IPS-NIHi7 (cell line): ENCODE data around the gene EPB41L4A.
"Not testable (repeated sequence)": the region's sequence is repeated elsewhere in the genome, so short reads cannot be mapped to it uniquely, and the experiment has no call there.

Source experiments
- DNase-seq: peaks from one replicate; pipeline ENCODE4 v3.0.0; 2012; ENCODE audit warnings: mixed read lengths; ENCODE audit errors: extremely low spot score

EPB41L4A gene

DNA sequence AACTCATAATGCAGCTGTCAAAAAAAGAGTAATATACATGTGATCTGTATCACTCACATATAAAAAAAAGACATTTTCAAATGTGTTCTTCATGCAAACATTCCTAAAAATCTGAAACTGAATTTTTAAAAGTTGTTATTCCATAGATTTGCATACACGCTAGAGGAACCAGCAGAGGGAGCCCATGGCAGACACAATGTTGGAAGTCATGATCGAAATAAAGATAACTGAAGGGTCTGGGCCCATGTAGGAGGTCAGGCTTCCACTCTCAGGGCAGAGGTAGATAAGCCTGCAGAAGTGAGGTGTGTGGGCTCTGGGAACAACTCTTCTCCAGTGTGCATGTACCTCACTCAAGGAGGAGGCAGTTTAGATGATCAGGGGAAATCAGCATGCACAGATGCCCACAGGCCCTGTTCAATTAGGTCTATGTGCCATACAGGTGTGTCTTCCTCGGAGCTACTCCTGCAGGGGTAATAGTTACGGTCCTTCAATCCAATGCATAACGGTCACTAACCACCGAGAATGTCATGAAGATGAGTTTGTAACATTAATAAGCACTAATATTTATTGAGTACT lies 208.6 kb downstream of the EPB41L4A start:
- DNase-seq = peak; percentile 37

GRCh38 chr5:112208699-112209615 lies 210.1 kb downstream of the EPB41L4A start:
- DNase-seq = no peak

GRCh38 chr5:112208195-112208594 lies 210.9 kb downstream of the EPB41L4A start:
- not testable (repeated sequence) for DNase-seq

DNA sequence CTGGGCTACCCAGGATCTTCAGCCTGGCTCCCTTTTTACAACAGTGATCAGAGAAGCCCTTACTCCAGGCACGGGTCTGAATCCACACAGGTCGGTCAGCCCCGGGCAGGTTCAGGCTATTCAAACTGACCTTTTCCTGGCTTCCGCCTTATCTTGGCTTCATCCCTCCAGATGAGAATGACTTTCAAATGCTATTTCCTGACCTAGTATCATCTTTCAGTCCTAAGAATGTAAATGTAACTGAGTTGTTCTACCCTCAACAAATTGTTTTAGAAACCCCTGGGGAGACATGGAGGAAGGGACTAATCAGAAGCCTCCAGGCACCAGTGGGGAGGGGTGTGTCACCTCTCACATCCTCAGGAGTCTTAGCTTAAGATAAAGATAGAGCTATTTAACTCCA lies 213.2 kb downstream of the EPB41L4A start:
- DNase-seq = peak; percentile 64

- no peak for DNase-seq
Measured at GRCh38 chr5:112203229-112203628, 215.8 kb downstream of the EPB41L4A start.

GRCh38 chr5:112202694-112203093 lies 216.4 kb downstream of the EPB41L4A start:
- DNase-seq = no peak

GRCh38 chr5:112201141-112201540 lies 217.9 kb downstream of the EPB41L4A start:
- no peak for DNase-seq

GRCh38 chr5:112200131-112200530 lies 218.9 kb downstream of the EPB41L4A start:
- DNase-seq = no peak

DNA sequence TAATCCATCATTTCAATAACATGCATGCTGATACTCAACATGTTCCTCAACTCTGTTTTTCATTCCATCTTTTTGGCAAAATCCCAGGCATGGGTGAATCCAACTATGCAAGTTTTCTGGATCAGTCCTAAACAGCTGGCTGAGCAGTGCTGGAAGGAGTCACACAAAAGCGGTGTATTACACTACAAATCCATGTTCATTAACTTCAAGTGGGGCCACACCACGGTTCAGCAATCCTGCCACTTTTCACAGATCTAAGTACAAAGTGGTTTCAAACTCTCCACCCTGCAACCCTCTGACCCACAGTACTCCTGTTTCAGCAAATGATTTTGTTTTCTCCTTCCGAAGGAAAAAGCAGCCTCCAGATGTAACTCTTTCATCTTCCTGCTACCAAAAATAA lies 222.5 kb downstream of the EPB41L4A start:
- DNase-seq = no peak

DNA sequence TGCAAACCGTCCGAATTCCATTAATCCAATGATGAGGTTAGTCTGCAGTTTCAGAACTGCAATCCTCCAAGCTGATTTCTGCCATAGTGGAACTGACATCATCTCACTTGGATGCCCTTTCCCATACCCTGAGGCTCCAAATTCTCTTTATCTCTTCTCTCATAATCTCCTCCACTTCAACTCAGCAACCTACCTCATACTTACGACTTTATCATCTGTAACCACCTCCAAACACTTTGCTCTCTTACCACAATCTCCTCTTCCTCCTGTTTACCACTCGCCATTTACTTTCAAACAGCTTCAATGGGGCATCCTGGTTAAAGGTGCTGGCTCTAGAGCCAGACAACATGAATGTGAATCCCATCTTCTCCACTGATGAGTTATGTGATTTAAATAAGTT lies 223.2 kb downstream of the EPB41L4A start:
- DNase-seq = no peak

GRCh38 chr5:112192866-112193265 lies 226.2 kb downstream of the EPB41L4A start:
- DNase-seq = no peak

DNA sequence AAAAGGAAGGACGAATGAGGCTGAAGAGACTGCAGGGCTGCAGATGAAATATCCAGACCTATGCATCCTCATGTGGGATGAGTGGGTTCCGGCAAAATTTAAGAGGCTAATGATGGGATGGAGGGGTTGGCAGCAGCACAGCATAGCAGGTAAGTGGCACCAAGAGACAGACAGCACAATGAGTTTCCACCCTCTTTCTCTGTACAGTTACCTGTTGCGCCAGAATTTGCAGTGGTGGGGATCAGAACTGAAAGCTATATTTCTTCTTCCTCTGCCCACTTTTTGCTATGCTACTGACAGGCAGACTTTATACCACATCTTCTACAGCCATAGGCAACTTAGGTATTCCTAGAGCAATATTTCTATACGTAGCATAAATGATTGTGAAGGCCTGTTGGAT lies 227.0 kb downstream of the EPB41L4A start:
- DNase-seq = no peak

DNA sequence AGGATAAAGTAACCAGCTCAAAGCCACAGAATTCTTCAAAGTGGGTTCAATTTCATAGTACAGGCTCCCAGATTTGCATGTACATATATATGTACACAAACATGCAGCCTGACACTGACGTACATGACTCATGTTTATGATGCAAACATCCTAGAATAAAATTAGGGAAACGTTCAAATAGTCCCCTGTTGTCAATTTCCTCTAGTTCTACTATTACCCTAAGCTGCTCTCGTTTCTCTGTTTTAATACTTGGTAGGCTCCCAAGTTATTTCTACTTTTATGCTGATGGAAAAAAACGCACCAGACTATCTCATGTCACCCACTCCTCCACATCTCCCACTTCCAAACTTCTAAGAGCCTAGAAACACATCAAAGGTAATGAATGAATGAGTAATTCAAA lies 229.7 kb downstream of the EPB41L4A start:
- no peak for DNase-seq

DNA sequence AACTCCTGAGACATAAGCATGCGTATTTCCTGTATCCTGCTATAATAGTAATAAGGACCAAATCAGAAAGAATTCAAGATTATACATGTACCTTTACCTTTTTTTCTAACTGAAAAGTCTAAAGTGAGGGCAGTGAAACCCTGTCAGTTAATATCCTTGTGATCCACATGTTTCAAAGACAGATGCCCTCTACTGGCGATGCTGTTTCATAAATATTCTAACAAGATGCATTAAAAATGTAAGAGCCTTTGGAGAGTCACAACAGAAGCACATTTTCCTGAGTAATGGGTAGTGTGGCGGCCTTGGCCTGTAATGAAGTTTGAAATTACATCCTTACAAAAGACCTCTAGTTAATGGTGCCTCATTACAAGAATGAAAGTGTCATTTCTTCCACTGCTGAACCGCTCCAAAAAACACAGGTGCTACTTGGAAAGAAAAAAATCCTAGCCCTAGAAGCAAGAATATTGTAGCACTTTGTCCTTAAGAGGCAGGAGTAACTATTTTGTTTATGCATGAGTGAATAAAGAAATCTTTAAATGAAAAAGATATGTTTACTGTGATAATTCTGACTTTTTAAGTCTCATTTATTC lies 232.6 kb downstream of the EPB41L4A start:
- DNase-seq = no peak

DNA sequence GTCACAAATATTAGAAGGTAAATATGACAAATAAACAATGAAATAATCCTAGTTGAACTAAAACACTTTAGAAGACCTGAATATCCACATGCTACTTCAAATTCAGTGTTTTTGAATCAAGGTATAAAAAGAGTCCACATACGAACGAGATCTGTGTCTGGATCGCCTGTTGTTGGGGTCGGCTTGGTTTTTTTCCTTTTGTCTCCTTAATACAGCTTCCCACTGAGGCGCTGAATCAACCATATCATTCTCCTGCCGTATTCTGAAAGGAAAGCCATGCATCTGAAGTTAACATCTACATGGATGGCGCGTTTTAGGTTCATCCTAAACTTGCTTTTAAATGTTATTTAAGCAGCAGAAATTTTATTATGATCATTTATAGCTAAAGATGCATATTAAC lies 235.2 kb downstream of the EPB41L4A start:
- no peak for DNase-seq

- DNase-seq = no peak
Measured at GRCh38 chr5:112183103-112183711, 235.9 kb downstream of the EPB41L4A start.

DNA sequence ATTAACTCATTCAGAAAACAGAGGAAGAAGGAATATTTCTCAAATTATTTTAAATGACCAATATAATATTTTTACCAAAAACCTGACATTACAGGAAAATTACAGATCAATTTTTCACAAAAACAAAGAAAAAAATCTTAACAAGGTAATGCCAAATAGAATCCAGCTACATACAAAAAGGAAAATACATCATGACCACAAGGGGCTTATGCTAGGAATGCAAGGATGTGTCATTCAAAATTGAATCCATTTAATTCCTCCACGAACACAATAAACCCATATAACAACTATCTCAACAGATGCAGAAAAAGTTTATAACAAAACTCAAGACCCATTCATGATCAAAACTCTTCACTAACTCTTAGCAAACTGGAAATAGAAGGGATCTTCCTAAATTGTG lies 239.8 kb downstream of the EPB41L4A start:
- DNase-seq = no peak

GRCh38 chr5:112174959-112175594 lies 244.0 kb downstream of the EPB41L4A start:
- DNase-seq = peak; percentile 62

- peak; percentile 68 for DNase-seq
Measured at GRCh38 chr5:112165897-112166737, 253.0 kb downstream of the EPB41L4A start.

- no peak for DNase-seq
Measured at GRCh38 chr5:112165399-112165798, 253.7 kb downstream of the EPB41L4A start.

GRCh38 chr5:112163435-112163834 lies 255.6 kb downstream of the EPB41L4A start:
- DNase-seq = no peak
